ENCODE results near the gene CORO7.

CORO7 gene

GRCh38 chr16:4442371-4442770 is 26.0 kb upstream of the CORO7 start:
- no peaks in the 10 kb centered on the region for H3K9me3 ChIP-seq (ENCODE audit: low read length)
- no peaks in the 10 kb centered on the region for H3K9me2 ChIP-seq (ENCODE audit: low read depth, low read length)
- no peaks in the 10 kb centered on the region for H3K27me3 ChIP-seq (ENCODE audit: insufficient read depth, low read length)
- no peaks in the 10 kb centered on the region for H3F3A ChIP-seq (ENCODE audit: insufficient read depth, low read length)
- TF ChIP-seq EZH2 (IDR thresholded peaks at IDR 0.05; ENCODE audit: borderline replicate concordance, low read length) (no peak), CTCF (IDR thresholded peaks at IDR 0.05; ENCODE audit: low read length) (no peak)
- H3K79me2 ChIP-seq (ENCODE audit: insufficient read depth, low read length): no peaks in the 10 kb centered on the region
- no peak overlapping the region for H2AFZ ChIP-seq (ENCODE audit: low read length)
- H3K4me3 ChIP-seq (ENCODE audit: low read depth, low read length, poor library complexity, severe bottlenecking): no peak overlapping the region
- H3K4me1 ChIP-seq (ENCODE audit: insufficient read depth, low read length, severe bottlenecking): no peaks in the 10 kb centered on the region
- no peaks in the 10 kb centered on the region for H4K20me1 ChIP-seq (ENCODE audit: insufficient read depth, low read length)
- H3K36me3 ChIP-seq (ENCODE audit: insufficient read depth, low read length): peaks cover 96% of the 10 kb centered on the region
- H3K9ac ChIP-seq (ENCODE audit: low read length): no peak overlapping the region
- no peak overlapping the region for H3K27ac ChIP-seq (ENCODE audit: low read depth, low read length, poor library complexity, severe bottlenecking)
- no peak overlapping the region for H3K4me2 ChIP-seq (ENCODE audit: low read length)

- no peak for TF ChIP-seq CTCF (IDR thresholded peaks at IDR 0.05; ENCODE audit: low read length)
- no peak for TF ChIP-seq EZH2 (IDR thresholded peaks at IDR 0.05; ENCODE audit: borderline replicate concordance, low read length)
- H3K27ac ChIP-seq (ENCODE audit: low read depth, low read length, poor library complexity, severe bottlenecking): no peak overlapping the region
- H3K36me3 ChIP-seq (ENCODE audit: insufficient read depth, low read length): peaks cover 100% of the 10 kb centered on the region
- no peak overlapping the region for H3K4me3 ChIP-seq (ENCODE audit: low read depth, low read length, poor library complexity, severe bottlenecking)
- H3K4me1 ChIP-seq (ENCODE audit: insufficient read depth, low read length, severe bottlenecking): no peaks in the 10 kb centered on the region
- no peaks in the 10 kb centered on the region for H3K9me3 ChIP-seq (ENCODE audit: low read length)
- no peaks in the 10 kb centered on the region for H3K9me2 ChIP-seq (ENCODE audit: low read depth, low read length)
- H3F3A ChIP-seq (ENCODE audit: insufficient read depth, low read length): no peaks in the 10 kb centered on the region
- no peak overlapping the region for H3K9ac ChIP-seq (ENCODE audit: low read length)
- H3K4me2 ChIP-seq (ENCODE audit: low read length): no peak overlapping the region
- no peak overlapping the region for H2AFZ ChIP-seq (ENCODE audit: low read length)
- no peaks in the 10 kb centered on the region for H4K20me1 ChIP-seq (ENCODE audit: insufficient read depth, low read length)
- no peaks in the 10 kb centered on the region for H3K27me3 ChIP-seq (ENCODE audit: insufficient read depth, low read length)
- H3K79me2 ChIP-seq (ENCODE audit: insufficient read depth, low read length): no peaks in the 10 kb centered on the region
These were observed 21.0 kb upstream of the CORO7 start for GRCh38 chr16:4437366-4437765.

GRCh38 chr16:4435337-4436067 is 19.1 kb upstream of the CORO7 start:
- no peak overlapping the region for H3K9ac ChIP-seq (ENCODE audit: low read length)
- H3K9me2 ChIP-seq (ENCODE audit: low read depth, low read length): no peaks in the 10 kb centered on the region
- H3F3A ChIP-seq (ENCODE audit: insufficient read depth, low read length): no peaks in the 10 kb centered on the region
- H3K4me3 ChIP-seq (ENCODE audit: low read depth, low read length, poor library complexity, severe bottlenecking): no peak overlapping the region
- H3K79me2 ChIP-seq (ENCODE audit: insufficient read depth, low read length): no peaks in the 10 kb centered on the region
- no peak overlapping the region for H3K27ac ChIP-seq (ENCODE audit: low read depth, low read length, poor library complexity, severe bottlenecking)
- no peak overlapping the region for H2AFZ ChIP-seq (ENCODE audit: low read length)
- TF ChIP-seq EZH2 (IDR thresholded peaks at IDR 0.05; ENCODE audit: borderline replicate concordance, low read length): no peak
- no peak for TF ChIP-seq CTCF (IDR thresholded peaks at IDR 0.05; ENCODE audit: low read length)
- no peaks in the 10 kb centered on the region for H3K9me3 ChIP-seq (ENCODE audit: low read length)
- H4K20me1 ChIP-seq (ENCODE audit: insufficient read depth, low read length): no peaks in the 10 kb centered on the region
- H3K27me3 ChIP-seq (ENCODE audit: insufficient read depth, low read length): no peaks in the 10 kb centered on the region
- no peaks in the 10 kb centered on the region for H3K4me1 ChIP-seq (ENCODE audit: insufficient read depth, low read length, severe bottlenecking)
- no peak overlapping the region for H3K4me2 ChIP-seq (ENCODE audit: low read length)
- peaks cover 96% of the 10 kb centered on the region for H3K36me3 ChIP-seq (ENCODE audit: insufficient read depth, low read length)
